IPS DF 6.9 (cell line): Measurements from ENCODE around the gene ZNF414.
"Not testable (repeated sequence)": the region's sequence is repeated elsewhere in the genome, so short reads cannot be mapped to it uniquely, and the experiment has no call there.

Experiments used
- DNase-seq: peaks from one replicate; pipeline ENCODE4 v3.0.0-alpha.2; 2013; ENCODE audit warnings: low read depth, low spot score
- H3K27ac ChIP-seq: one replicate; pipeline ENCODE4 v1.5.1; 2013; ENCODE audit warnings: low read length, control low read depth
- H3K27me3 ChIP-seq: 2 replicates; pipeline ENCODE4 v1.6.1; 2013; ENCODE audit warnings: mild to moderate bottlenecking, low read length; ENCODE audit not compliant: control insufficient read depth, insufficient read depth
- H3K36me3 ChIP-seq: 2 replicates; pipeline ENCODE4 v1.6.1; 2013; ENCODE audit warnings: low read length; ENCODE audit not compliant: control insufficient read depth, insufficient read depth
- H3K4me1 ChIP-seq: 2 replicates; pipeline ENCODE4 v1.6.1; 2013; ENCODE audit warnings: low read length; ENCODE audit not compliant: control insufficient read depth, insufficient read depth
- H3K4me3 ChIP-seq: 2 replicates; pipeline ENCODE4 v1.5.1; 2013; ENCODE audit warnings: mild to moderate bottlenecking, low read length
- H3K9me3 ChIP-seq: 2 replicates; pipeline ENCODE4 v1.6.1; 2013; ENCODE audit warnings: low read length, inconsistent platforms; ENCODE audit not compliant: control insufficient read depth, insufficient read depth
- WGBS: extraction: QIAGEN DNeasy Blood & Tissue Kit; methylation state at CpG from one replicate; pipeline ENCODE4 v1.1.7; 2013; ENCODE audit warnings: mixed read lengths, missing lambda C conversion rate; ENCODE audit not compliant: insufficient read length, insufficient coverage; 5-methylcytosine and 5-hydroxymethylcytosine counted together

ZNF414 gene, protein sequence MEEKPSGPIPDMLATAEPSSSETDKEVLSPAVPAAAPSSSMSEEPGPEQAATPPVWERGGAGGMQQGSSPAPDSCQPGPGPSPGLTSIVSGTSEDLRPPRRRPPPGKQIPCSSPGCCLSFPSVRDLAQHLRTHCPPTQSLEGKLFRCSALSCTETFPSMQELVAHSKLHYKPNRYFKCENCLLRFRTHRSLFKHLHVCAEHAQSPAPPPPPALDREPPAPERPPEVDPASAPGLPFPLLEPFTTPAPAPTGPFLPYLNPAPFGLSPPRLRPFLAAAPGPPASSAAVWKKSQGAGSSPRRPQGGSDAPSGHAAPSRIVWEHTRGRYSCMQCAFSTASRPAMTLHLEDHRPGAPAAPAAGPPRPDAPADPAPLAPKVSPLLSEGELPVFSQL

DNA sequence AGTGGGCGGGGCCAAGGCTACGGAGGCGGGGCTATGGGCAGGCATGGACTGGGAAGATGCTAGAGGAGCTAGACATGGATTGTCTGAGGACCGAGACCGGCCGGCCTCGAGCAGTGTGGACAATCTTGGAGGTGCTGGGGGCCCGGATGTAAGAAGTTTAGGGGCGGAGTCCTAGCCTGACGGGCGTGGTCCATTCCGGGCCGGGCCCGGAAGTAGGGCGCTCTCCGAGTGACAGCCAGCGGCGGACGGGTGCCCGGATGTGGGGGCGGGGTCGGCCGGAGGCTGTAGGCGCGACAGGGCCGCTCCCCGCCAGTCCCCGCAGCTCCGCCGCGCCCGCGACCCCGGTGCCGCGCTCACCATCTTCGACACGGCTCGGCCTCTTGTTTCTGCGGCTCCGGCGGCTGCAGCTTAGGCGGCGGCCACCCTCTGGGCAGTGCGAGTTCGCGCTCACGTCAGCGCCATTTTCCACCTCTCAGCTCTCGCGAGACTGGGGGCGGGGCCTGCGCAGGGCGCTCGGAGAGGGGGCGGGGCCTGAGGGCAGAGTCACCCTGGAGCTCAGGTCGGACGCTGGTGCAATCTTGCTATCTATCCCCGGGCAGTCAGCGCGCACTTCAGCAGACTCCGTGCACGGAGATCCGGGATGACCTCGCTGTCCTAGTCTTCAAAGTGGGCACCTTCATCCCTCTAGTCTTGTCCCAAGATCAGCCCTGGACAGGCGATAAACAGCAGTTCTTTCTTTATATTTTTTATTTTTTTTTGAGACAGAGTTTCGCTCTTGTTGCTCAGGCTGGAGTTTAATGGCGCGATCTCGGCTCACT, at the start of gene ZNF414:
ZNF414 (minus strand) TSS at position 481 of the 818 bp plus-strand sequence; CDS start at position 360, 121 bp downstream.
- Histone ChIP-seq H3K27ac (no peak within 1 kb of the TSS), H3K27me3 (no peaks in the 10 kb centered on the region), H3K36me3 (no peaks in the 10 kb centered on the region), H3K4me3 (peak within 1 kb of the TSS; percentile 76), H3K9me3 (no peaks in the 10 kb centered on the region), H3K4me1 (peaks cover 4% of the 10 kb centered on the region)
- WGBS, result no CpG with 5 or more reads among the region's 70 CpGs
- DNase-seq, result peak; percentile 91

DNA sequence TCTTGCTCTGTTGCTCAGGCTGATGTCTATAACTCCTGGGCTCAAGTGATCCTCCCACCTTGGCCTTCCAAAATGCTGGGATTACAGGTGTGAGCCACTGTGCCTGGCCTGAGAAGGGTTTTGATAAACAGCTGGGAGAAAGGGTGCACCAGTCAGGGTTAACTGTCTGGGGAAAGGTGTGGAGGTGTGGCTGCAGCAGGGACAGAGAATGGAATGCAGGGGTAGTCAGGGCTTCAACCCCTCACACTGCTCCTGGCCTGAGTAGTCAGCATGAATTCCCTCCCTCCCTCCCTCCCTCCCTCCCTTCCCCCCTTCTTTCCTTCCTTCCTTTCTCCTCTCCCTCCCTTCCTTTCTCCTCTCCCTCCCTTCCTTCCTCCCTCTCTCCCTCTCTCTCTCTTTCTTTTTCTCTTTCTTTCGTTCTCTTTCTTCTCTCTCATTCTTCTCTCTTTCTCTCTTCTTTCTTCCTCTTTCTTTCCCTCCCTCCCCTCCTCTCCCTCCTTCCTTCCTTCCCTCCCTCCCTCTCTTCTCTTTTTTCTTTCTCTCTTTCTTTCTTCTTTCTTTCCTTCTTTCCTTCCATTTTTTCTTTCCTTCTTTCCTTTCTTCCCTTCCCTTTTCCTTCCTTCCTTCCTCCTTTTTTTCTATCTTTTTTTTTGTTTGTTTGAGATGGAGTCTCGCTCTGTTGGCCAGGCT, 47.3 kb upstream of the ZNF414 start:
- Histone ChIP-seq H3K27ac (no peak overlapping the region), H3K36me3 (no peaks in the 10 kb centered on the region), H3K27me3 (no peaks in the 10 kb centered on the region), H3K4me3 (no peak overlapping the region), H3K9me3 (no peaks in the 10 kb centered on the region), H3K4me1 (no peaks in the 10 kb centered on the region)
- no CpG with 5 or more reads among the region's 2 CpGs for WGBS
- no peak for DNase-seq

- Histone ChIP-seq H3K27ac (no peak overlapping the region), H3K9me3 (no peaks in the 10 kb centered on the region), H3K36me3 (no peaks in the 10 kb centered on the region; the same call in 1 of the 2 replicates), H3K4me3 (no peak overlapping the region), H3K27me3 (no peaks in the 10 kb centered on the region), H3K4me1 (no peaks in the 10 kb centered on the region; the same call in 1 of the 2 replicates)
- WGBS, result no CpG with 5 or more reads among the region's 2 CpGs
- no peak for DNase-seq
These were observed 44.4 kb upstream of the ZNF414 start for GRCh38 chr19:8558325-8558724.

DNA sequence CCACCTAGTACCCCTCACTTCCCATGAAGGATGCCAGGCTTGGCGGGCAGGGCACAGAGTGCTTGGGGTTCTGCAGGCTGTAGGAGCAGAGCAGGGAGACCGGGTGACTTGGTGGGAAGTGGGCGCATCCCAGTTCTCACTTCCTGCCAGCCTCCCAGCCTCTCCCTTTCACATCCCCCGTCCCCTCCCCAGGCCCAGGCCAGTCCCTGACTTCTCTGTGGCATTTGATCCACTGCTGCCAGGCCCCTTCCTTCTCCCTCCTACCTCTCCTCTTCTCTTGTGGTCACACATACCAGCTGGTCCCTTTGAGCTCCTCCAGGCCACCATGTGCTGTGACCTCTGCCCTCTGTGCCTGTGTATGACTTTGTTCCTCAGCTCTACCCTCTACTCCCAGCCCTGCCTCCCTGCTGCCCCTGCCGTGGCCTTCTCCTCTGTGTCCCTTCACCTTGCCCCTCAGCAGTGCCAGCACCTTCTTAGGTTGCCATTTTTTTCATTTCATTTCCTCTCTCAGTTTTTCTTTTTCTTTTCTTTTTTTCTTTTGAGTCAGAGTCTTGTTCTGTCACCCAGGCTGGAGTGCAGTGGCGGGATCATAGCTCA, 43.8 kb upstream of the ZNF414 start:
- whole genome bisulfite sequencing, result no CpG with 5 or more reads among the region's 6 CpGs
- Histone ChIP-seq H3K4me3 (no peak overlapping the region), H3K4me1 (peaks cover 3% of the 10 kb centered on the region)

DNA sequence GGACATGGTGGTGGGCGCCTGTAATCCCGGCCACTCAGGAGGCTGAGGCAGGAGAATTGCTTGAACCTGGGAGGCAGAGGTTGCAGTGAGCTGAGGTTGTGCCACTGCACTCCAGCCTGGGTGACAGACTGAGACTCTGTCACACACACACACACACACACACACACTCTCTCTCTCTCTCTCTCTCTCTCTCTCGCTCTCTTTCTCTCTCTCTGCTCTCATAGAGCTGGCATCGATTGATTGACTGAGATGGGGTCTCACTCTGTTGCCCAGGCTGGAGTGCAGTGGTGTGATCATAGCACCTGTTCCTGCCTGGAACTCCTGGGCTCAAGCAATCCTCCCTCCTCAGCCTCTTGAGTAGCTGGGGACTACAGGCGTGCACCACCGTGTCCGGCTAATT, 39.8 kb upstream of the ZNF414 start:
- H3K4me3 ChIP-seq, H3K9me3 ChIP-seq, H3K36me3 ChIP-seq, H3K27ac ChIP-seq, H3K4me1 ChIP-seq, DNase-seq, H3K27me3 ChIP-seq: not testable (repeated sequence)
- WGBS, result no CpG with 5 or more reads among the region's 7 CpGs

More for the DNA sequence above, 43.8 kb upstream of the ZNF414 start:
- H3K27me3 ChIP-seq, result no peaks in the 10 kb centered on the region
- H3K27ac ChIP-seq, result no peak overlapping the region
- no peaks in the 10 kb centered on the region; the same call in 1 of the 2 replicates for H3K36me3 ChIP-seq
- no peak for DNase-seq
- no peaks in the 10 kb centered on the region for H3K9me3 ChIP-seq

DNA sequence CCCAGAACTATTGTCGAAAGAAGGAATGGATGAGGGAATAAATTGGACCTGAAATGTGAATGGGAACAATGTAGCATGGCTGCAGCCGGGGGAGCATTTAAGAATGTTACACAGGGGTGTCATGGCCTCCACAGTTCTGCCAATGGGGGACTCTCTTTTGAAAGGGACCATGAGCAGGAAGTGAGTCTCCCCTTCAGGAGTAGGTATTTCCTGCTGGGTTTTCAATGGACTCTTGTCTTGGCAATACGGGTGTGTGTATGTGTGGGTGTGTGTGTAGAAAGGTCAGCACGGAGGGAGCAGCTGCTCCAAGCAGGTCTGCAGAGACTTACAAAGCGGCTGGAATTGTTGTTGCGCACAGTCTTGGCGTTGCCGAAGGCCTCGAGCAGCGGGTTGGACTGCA, 38.8 kb upstream of the ZNF414 start:
- no CpG with 5 or more reads among the region's 10 CpGs for WGBS
- no peak overlapping the region for H3K4me3 ChIP-seq
- no peaks in the 10 kb centered on the region for H3K27me3 ChIP-seq
- no peak for DNase-seq
- no peak overlapping the region for H3K27ac ChIP-seq
- no peaks in the 10 kb centered on the region for H3K9me3 ChIP-seq
- H3K4me1 ChIP-seq, result peaks cover 3% of the 10 kb centered on the region
- no peaks in the 10 kb centered on the region; the same call in 1 of the 2 replicates for H3K36me3 ChIP-seq

DNA sequence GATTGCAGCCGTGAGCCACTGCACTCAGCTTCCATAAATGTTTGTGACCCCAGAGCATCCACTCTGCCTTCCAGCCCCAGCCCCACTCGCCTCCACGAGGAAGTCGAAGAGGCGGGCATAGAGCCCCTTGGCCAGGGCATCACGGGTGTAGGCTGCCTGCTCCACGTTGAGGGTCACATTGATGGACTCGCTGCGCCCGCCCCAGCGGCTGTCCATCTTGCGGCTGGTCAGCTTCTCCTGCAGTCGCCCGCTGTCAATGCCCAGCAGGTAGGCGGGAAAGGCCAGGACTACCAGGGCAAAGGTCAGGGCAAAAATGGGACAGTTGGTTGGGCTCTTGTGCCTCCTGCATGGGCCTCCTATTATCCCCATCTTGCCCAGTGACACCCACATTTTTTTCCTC, 36.1 kb upstream of the ZNF414 start:
- H3K27me3 ChIP-seq, result no peaks in the 10 kb centered on the region
- H3K27ac ChIP-seq, result no peak overlapping the region
- DNase-seq, result no peak
- H3K9me3 ChIP-seq, result no peaks in the 10 kb centered on the region
- no peaks in the 10 kb centered on the region for H3K36me3 ChIP-seq
- H3K4me1 ChIP-seq, result peaks cover 3% of the 10 kb centered on the region; the same call in 1 of the 2 replicates
- no peak overlapping the region for H3K4me3 ChIP-seq
- WGBS, result no CpG with 5 or more reads among the region's 15 CpGs

GRCh38 chr19:8545743-8546142, 31.8 kb upstream of the ZNF414 start:
- no peak for DNase-seq
- WGBS, result no CpG with 5 or more reads among the region's 8 CpGs
- no peak overlapping the region for H3K4me3 ChIP-seq
- H3K27me3 ChIP-seq, result no peaks in the 10 kb centered on the region
- no peaks in the 10 kb centered on the region for H3K36me3 ChIP-seq
- H3K9me3 ChIP-seq, result no peaks in the 10 kb centered on the region
- H3K27ac ChIP-seq, result no peak overlapping the region
- H3K4me1 ChIP-seq, result no peaks in the 10 kb centered on the region

GRCh38 chr19:8544168-8544567, 30.2 kb upstream of the ZNF414 start:
- H3K27ac ChIP-seq, result no peak overlapping the region
- no CpG with 5 or more reads among the region's 20 CpGs for WGBS
- no peaks in the 10 kb centered on the region for H3K4me1 ChIP-seq
- H3K27me3 ChIP-seq, result no peaks in the 10 kb centered on the region
- no peaks in the 10 kb centered on the region for H3K9me3 ChIP-seq
- H3K4me3 ChIP-seq, result no peak overlapping the region
- no peak for DNase-seq
- no peaks in the 10 kb centered on the region for H3K36me3 ChIP-seq

DNA sequence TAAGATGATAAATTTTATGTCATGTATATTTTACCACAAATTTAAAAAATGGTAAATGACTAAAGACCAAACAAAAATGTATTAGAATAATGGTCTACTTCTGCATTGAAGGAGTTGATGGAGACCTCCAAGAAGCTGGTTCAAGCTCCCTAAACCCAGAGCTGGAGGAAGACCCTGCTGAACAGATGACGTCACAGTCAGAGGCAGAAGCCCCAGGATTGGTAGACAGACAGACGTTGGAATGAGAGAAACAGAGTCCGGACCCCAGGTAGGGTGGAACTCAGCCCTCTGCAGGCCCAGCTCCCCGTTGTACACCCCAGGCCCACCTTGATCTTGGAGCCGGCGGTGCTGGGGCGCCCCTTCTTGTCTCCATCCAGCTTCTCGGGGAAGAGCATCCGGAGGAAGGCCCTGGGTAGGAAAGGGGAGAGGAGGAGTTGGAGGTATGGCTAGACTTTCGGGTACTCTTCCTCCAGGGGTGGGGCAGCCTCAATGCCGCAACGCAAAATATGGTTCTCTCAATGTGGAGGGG, 25.7 kb upstream of the ZNF414 start:
- no peak for DNase-seq
- H3K9me3 ChIP-seq, result no peaks in the 10 kb centered on the region
- no peak overlapping the region for H3K4me3 ChIP-seq
- H3K27me3 ChIP-seq, result no peaks in the 10 kb centered on the region
- no peaks in the 10 kb centered on the region for H3K36me3 ChIP-seq
- H3K4me1 ChIP-seq, result no peaks in the 10 kb centered on the region
- no CpG with 5 or more reads among the region's 12 CpGs for WGBS
- no peak overlapping the region for H3K27ac ChIP-seq
